Panc1 (cell line): ENCODE data around the gene COL4A1. TPM values are rescaled to one million over a fixed set of nuclear protein-coding genes. Genes with fewer than 3 reads are reported as not detected.
A peak's percentile ranks its signal among the peaks of the same experiment; 100 is the strongest.

Experiments used
- ATAC-seq: fragments of 200-7000 bp; cut with Tn5 transposase; 2 replicates; pipeline ENCODE4 v1.9.1; 2020; ENCODE audit warnings: mild to moderate bottlenecking, moderate library complexity
- BruUV-seq: library from RNA; stranded (reverse); fragments of 400-500 nt; replicated peaks from 2 replicates; lab custom pipeline; 2021; lab: Mats Ljungman, UMichigan
- CTCF ChIA-PET: fragments of 300-600 bp; sonication (Branson Sonifier 250); formaldehyde crosslinking; loops from one replicate; lab custom pipeline; 2022; ENCODE audit warnings: antibody characterized with exemption; lab: Charles Lee
- POLR2A ChIA-PET: fragments of 300-600 bp; sonication (Branson Sonifier 250); formaldehyde crosslinking; loops from one replicate; lab custom pipeline; 2022; ENCODE audit warnings: antibody characterized with exemption; lab: Charles Lee
- DNase-seq: peaks from one replicate; pipeline ENCODE4 v3.0.0-alpha.2; 2010; ENCODE audit warnings: low read depth, low spot score
- H3K27ac ChIP-seq: 2 replicates; pipeline ENCODE4 v1.5.1; 2011; ENCODE audit warnings: mild to moderate bottlenecking, low read length, inconsistent platforms
- H3K27me3 ChIP-seq: fragments of 200-500 bp; sonication (Bioruptor generic); 2 replicates; pipeline ENCODE4 v1.6.0; 2014; ENCODE audit warnings: low read length, inconsistent platforms; ENCODE audit not compliant: control insufficient read depth, insufficient read depth
- H3K36me3 ChIP-seq: fragments of 200-500 bp; sonication (Bioruptor generic); 2 replicates; pipeline ENCODE4 v1.5.1; 2014; ENCODE audit warnings: inconsistent platforms, mild to moderate bottlenecking, low read length, moderate library complexity; ENCODE audit not compliant: control insufficient read depth, insufficient read depth
- H3K4me1 ChIP-seq: 2 replicates; pipeline ENCODE4 v1.5.1; 2011; ENCODE audit warnings: inconsistent platforms, mild to moderate bottlenecking, low read length, moderate library complexity; ENCODE audit not compliant: control insufficient read depth, insufficient read depth
- H3K4me3 ChIP-seq, 2 experiments: 2 replicates each; pipeline ENCODE4 v1.5.1; 2011 to 2012; ENCODE audit warnings: low read depth in 2 of 2, low read length in 2 of 2, mild to moderate bottlenecking in 2 of 2, inconsistent platforms in 1 of 2, moderate library complexity in 1 of 2
- H3K9me3 ChIP-seq: fragments of 200-500 bp; sonication (Bioruptor generic); 2 replicates; pipeline ENCODE4 v1.5.1; 2014; ENCODE audit warnings: low read depth, mild to moderate bottlenecking, inconsistent platforms, low read length, moderate library complexity; ENCODE audit not compliant: control insufficient read depth, insufficient read depth
- POLR2AphosphoS5 ChIP-seq: IDR thresholded peaks from 2 replicates; pipeline ENCODE4 v1.6.1; 2012; ENCODE audit warnings: mild to moderate bottlenecking, low read depth, low read length, moderate library complexity
- SIN3A ChIP-seq: IDR thresholded peaks from 2 replicates; pipeline ENCODE4 v1.6.1; 2012; ENCODE audit warnings: low read depth, mild to moderate bottlenecking, low read length, moderate library complexity, borderline replicate concordance; ENCODE audit not compliant: insufficient read depth
- TCF7L2 ChIP-seq: IDR thresholded peaks from 2 replicates; pipeline ENCODE4 v1.6.1; 2011; ENCODE audit warnings: mild to moderate bottlenecking, low read depth, low read length, inconsistent platforms
- in situ Hi-C: cut with HindIII; loops from 2 replicates; pipeline ENCODE4 v1.10.0; 2016; ENCODE audit warnings: low sequenced_read_pairs, low pct_unique_long_range_greater_than_20kb
- intact Hi-C: fragments of 100-400 bp; cut with micrococcal nuclease; formaldehyde crosslinking; loops from one replicate; pipeline ENCODE4 v1.10.0; 2022; ENCODE audit not compliant: unreplicated experiment
- total RNA-seq: library from RNA; stranded (reverse); gene quantifications from one replicate; pipeline ENCODE4 v1.2.1, GENCODE V29; 2021; ENCODE audit not compliant: unreplicated experiment
- TF ChIP-seq, protein P1 (sequence below): fragments of 450-650 bp; IDR thresholded peaks from 2 replicates; pipeline ENCODE4 v1.5.1; 2017; ENCODE audit warnings: mild to moderate bottlenecking
- TF ChIP-seq, protein P2 (sequence below), 2 experiments: IDR thresholded peaks; 2 replicates each; pipeline ENCODE4 v1.6.1; 2011 to 2012; ENCODE audit warnings: low read depth in 2 of 2, control low read depth in 1 of 2, low read length in 1 of 2, mild to moderate bottlenecking in 1 of 2, moderate library complexity in 1 of 2; ENCODE audit not compliant: insufficient read depth in 1 of 2

Gene COL4A1
- total RNA-seq, 1 experiment from 2014 or later = 1.1 TPM

DNA sequence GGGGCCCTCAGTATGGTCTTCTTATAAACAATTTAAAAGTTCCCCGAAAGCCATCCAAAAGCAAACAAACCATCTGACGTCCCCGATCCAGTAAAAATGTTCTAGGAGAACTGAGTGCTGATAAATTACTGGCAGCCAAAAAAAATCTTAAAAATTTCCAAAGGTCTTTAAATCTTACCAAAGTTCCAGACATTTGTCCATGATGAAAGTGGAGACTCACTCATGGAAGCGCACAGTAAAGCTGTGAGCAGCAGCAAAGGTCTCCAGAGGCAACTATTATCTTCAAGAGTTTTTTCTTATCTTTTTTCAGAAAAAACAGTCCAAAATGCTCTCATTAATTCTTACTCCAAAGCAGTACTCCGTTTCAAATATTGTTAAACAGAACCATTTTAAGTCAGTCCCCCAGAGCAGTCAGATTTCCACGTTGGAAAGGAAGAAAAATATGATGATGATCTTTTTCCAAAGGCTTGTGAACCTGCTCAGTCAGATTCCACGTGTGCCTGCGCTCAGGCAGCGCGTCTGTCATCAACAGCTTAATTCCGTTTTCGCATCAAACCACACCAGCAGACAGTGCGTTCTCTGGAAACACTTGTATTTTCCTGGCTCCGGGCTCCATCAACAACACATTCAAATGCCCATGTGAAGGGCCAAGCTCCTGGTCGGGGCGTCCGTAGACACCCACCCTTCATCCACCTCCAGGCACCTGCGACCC, 85.4 kb downstream of the COL4A1 start:
- H3K36me3 ChIP-seq = no peaks in the 10 kb centered on the region
- no peak overlapping the region for H3K27ac ChIP-seq
- no peak for TF ChIP-seq POLR2AphosphoS5
- TF ChIP-seq, protein P1, sequence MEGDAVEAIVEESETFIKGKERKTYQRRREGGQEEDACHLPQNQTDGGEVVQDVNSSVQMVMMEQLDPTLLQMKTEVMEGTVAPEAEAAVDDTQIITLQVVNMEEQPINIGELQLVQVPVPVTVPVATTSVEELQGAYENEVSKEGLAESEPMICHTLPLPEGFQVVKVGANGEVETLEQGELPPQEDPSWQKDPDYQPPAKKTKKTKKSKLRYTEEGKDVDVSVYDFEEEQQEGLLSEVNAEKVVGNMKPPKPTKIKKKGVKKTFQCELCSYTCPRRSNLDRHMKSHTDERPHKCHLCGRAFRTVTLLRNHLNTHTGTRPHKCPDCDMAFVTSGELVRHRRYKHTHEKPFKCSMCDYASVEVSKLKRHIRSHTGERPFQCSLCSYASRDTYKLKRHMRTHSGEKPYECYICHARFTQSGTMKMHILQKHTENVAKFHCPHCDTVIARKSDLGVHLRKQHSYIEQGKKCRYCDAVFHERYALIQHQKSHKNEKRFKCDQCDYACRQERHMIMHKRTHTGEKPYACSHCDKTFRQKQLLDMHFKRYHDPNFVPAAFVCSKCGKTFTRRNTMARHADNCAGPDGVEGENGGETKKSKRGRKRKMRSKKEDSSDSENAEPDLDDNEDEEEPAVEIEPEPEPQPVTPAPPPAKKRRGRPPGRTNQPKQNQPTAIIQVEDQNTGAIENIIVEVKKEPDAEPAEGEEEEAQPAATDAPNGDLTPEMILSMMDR = no peak
- TF ChIP-seq, protein P2, sequence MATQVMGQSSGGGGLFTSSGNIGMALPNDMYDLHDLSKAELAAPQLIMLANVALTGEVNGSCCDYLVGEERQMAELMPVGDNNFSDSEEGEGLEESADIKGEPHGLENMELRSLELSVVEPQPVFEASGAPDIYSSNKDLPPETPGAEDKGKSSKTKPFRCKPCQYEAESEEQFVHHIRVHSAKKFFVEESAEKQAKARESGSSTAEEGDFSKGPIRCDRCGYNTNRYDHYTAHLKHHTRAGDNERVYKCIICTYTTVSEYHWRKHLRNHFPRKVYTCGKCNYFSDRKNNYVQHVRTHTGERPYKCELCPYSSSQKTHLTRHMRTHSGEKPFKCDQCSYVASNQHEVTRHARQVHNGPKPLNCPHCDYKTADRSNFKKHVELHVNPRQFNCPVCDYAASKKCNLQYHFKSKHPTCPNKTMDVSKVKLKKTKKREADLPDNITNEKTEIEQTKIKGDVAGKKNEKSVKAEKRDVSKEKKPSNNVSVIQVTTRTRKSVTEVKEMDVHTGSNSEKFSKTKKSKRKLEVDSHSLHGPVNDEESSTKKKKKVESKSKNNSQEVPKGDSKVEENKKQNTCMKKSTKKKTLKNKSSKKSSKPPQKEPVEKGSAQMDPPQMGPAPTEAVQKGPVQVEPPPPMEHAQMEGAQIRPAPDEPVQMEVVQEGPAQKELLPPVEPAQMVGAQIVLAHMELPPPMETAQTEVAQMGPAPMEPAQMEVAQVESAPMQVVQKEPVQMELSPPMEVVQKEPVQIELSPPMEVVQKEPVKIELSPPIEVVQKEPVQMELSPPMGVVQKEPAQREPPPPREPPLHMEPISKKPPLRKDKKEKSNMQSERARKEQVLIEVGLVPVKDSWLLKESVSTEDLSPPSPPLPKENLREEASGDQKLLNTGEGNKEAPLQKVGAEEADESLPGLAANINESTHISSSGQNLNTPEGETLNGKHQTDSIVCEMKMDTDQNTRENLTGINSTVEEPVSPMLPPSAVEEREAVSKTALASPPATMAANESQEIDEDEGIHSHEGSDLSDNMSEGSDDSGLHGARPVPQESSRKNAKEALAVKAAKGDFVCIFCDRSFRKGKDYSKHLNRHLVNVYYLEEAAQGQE (IDR thresholded peaks at IDR 0.05; ENCODE audit: insufficient read depth in 1 of 2, low read depth in 2 of 2, low read length in 1 of 2) = no peak
- TF ChIP-seq TCF7L2 = no peak
- ATAC-seq (peak; percentile 53; the same call in 1 of the 2 replicates), DNase-seq (no peak)
- no peaks in the 10 kb centered on the region for H3K9me3 ChIP-seq
- ChIA-PET CTCF (no interaction called here), POLR2A (no interaction called here)
- H3K4me1 ChIP-seq = no peaks in the 10 kb centered on the region
- no TSS peak for BruUV-seq
- in situ Hi-C loops (no loop called here), intact Hi-C loops (loop anchor here (2.0 kb wide), 2 partner anchors 191 to 223 kb away; no protein-coding TSS in a partner anchor)
- H3K27me3 ChIP-seq = no peaks in the 10 kb centered on the region
- no peak overlapping the region for H3K4me3 ChIP-seq

DNA sequence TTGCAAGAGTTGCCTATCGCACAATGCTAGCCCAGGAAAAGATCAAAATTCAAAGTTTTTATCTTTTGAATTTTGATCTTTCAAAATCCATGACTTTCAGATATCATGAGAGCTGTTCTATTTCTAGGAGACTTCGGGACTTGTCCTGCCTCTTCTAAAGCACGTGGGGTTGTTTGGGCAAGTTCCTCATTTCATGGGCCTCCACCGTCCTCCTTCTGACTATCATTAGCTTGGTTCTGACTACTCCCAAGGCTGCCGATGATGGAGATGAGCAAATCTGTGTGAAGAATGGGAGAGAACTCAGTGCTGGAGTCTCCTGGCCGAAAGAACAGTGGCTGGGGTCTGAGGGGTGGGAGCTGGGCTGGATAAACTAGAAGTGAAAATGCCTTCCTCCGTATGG, 86.5 kb downstream of the COL4A1 start:
- Histone ChIP-seq H3K4me3 (no peak overlapping the region), H3K4me1 (no peaks in the 10 kb centered on the region), H3K36me3 (no peaks in the 10 kb centered on the region), H3K9me3 (no peaks in the 10 kb centered on the region), H3K27ac (no peak overlapping the region), H3K27me3 (no peaks in the 10 kb centered on the region)
- no peak for ATAC-seq
- no TSS peak for BruUV-seq
- CTCF ChIA-PET = no interaction called here
- intact Hi-C loops (no loop called here), in situ Hi-C loops (no loop called here)
- DNase-seq = no peak
- POLR2A ChIA-PET = no interaction called here
- TF ChIP-seq SIN3A = no peak
- no peak for TF ChIP-seq POLR2AphosphoS5
- TF ChIP-seq, protein P1 = no peak
- no peak for TF ChIP-seq TCF7L2
- TF ChIP-seq, protein P2 (IDR thresholded peaks at IDR 0.05; ENCODE audit: insufficient read depth in 1 of 2, low read depth in 2 of 2, low read length in 1 of 2) = no peak
